DOHH2 (cell line): ENCODE data around the gene FSTL4.

Experiments
- H3F3A ChIP-seq: fragments of 200-600 bp; sonication (generic), shearing (Covaris generic); 2 replicates; pipeline ENCODE4 v1.6.0; 2016; ENCODE audit warnings: antibody characterized with exemption, mild to moderate bottlenecking; ENCODE audit not compliant: control insufficient read depth, insufficient read depth
- H3K27ac ChIP-seq: fragments of 200-600 bp; sonication (generic); 2 replicates; pipeline ENCODE4 v1.5.1; 2014; ENCODE audit warnings: low read depth, mild to moderate bottlenecking, low read length, moderate library complexity
- H3K27me3 ChIP-seq: fragments of 200-600 bp; sonication (generic); 2 replicates; pipeline ENCODE4 v1.6.1; 2014; ENCODE audit warnings: mild to moderate bottlenecking, low read length, mixed read lengths; ENCODE audit not compliant: control insufficient read depth
- H3K36me3 ChIP-seq: fragments of 200-600 bp; sonication (generic); 2 replicates; pipeline ENCODE4 v1.6.1; 2014; ENCODE audit warnings: mild to moderate bottlenecking, low read length, moderate library complexity, mixed read lengths; ENCODE audit not compliant: control insufficient read depth
- H3K4me1 ChIP-seq: fragments of 200-600 bp; sonication (generic); 2 replicates; pipeline ENCODE4 v1.6.1; 2014; ENCODE audit warnings: mild to moderate bottlenecking, low read length, mixed read lengths; ENCODE audit not compliant: control insufficient read depth
- H3K4me2 ChIP-seq: fragments of 200-600 bp; sonication (generic); 2 replicates; pipeline ENCODE4 v1.6.0; 2014; ENCODE audit warnings: mild to moderate bottlenecking, low read length, moderate library complexity
- H3K4me3 ChIP-seq: fragments of 200-600 bp; sonication (generic); 2 replicates; pipeline ENCODE4 v1.5.1; 2014; ENCODE audit warnings: mild to moderate bottlenecking, low read length, mixed read lengths
- H3K79me2 ChIP-seq: fragments of 200-600 bp; sonication (generic); 2 replicates; pipeline ENCODE4 v1.6.1; 2014; ENCODE audit warnings: mild to moderate bottlenecking, low read length, mixed read lengths; ENCODE audit not compliant: control insufficient read depth
- H3K9me2 ChIP-seq: fragments of 200-600 bp; sonication (generic); replicated peaks from 2 replicates; pipeline ENCODE4 v1.6.1; 2014; ENCODE audit warnings: mild to moderate bottlenecking, low read length, mixed read lengths; ENCODE audit not compliant: control insufficient read depth
- H3K9me3 ChIP-seq: fragments of 200-600 bp; sonication (generic); 2 replicates; pipeline ENCODE4 v1.6.1; 2014; ENCODE audit warnings: antibody characterized with exemption, low read length, mixed read lengths; ENCODE audit not compliant: control insufficient read depth, insufficient read depth
- H4K20me1 ChIP-seq: fragments of 200-600 bp; sonication (generic); 2 replicates; pipeline ENCODE4 v1.6.0; 2014; ENCODE audit warnings: low read depth, mild to moderate bottlenecking, antibody characterized with exemption, low read length, moderate library complexity; ENCODE audit not compliant: control insufficient read depth, insufficient read depth
- EZH2phosphoT487 ChIP-seq: fragments of 200-600 bp; sonication (generic); IDR thresholded peaks from 2 replicates; pipeline ENCODE4 v1.6.1; 2017; ENCODE audit warnings: borderline replicate concordance, mild to moderate bottlenecking, antibody characterized with exemption, low read length, moderate library complexity, mixed read lengths
- TF ChIP-seq, protein P1 (sequence below): fragments of 200-600 bp; sonication (generic); IDR thresholded peaks from one replicate; pipeline ENCODE4 v1.5.1; 2014; ENCODE audit warnings: antibody characterized with exemption, mild to moderate bottlenecking, low read depth, low read length; ENCODE audit not compliant: poor library complexity, severe bottlenecking

The FSTL4 gene

DNA sequence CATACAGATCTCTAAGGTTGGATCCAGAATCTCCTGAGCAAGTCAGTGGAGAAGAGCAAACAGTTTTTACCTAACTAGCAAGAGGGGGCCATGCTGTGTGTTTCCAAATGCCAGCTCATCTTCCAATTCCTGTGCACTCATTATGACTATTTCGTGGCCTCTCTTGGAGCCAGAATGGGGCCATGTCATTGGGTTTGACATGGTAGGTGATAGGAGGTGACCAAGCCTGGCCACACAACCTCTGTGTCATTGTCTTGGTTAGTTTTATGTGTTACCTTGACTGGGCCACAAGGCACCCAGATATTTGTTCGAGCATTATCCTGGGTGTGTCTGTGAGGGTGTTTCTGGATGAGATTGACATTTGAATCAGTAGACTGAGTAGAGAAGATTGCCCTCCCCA, 354.4 kb downstream of the FSTL4 start:
- Histone ChIP-seq H4K20me1 (no peaks in the 10 kb centered on the region), H3K4me3 (no peak overlapping the region), H3K36me3 (no peaks in the 10 kb centered on the region), H3K27ac (no peak overlapping the region), H3K4me2 (no peak overlapping the region), H3F3A (no peaks in the 10 kb centered on the region), H3K4me1 (no peaks in the 10 kb centered on the region), H3K79me2 (no peaks in the 10 kb centered on the region), H3K27me3 (peaks cover 2% of the 10 kb centered on the region; the same call in 1 of the 2 replicates), H3K9me3 (no peaks in the 10 kb centered on the region), H3K9me2 (no peaks in the 10 kb centered on the region)
- no peak for TF ChIP-seq EZH2phosphoT487
- TF ChIP-seq, protein P1, sequence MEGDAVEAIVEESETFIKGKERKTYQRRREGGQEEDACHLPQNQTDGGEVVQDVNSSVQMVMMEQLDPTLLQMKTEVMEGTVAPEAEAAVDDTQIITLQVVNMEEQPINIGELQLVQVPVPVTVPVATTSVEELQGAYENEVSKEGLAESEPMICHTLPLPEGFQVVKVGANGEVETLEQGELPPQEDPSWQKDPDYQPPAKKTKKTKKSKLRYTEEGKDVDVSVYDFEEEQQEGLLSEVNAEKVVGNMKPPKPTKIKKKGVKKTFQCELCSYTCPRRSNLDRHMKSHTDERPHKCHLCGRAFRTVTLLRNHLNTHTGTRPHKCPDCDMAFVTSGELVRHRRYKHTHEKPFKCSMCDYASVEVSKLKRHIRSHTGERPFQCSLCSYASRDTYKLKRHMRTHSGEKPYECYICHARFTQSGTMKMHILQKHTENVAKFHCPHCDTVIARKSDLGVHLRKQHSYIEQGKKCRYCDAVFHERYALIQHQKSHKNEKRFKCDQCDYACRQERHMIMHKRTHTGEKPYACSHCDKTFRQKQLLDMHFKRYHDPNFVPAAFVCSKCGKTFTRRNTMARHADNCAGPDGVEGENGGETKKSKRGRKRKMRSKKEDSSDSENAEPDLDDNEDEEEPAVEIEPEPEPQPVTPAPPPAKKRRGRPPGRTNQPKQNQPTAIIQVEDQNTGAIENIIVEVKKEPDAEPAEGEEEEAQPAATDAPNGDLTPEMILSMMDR: no peak

DNA sequence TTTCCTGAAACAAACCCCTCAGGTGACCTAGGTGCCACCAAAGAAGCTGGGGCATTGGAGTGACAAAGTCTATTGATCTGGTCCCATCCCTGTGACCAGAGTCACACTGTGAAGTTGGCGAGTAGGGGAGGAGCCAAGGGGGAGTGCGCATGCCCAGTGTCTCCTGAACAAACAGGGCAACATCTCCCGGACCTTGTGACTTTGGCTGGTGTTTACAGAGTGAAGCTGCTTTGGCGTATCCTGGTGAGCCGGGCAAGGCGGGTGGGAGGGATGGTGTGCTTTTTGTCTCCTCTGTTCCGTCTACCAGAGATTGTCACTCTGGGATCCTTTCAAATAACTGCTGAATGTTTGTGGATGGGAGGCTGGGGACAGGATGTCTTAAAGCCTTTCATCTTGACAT, 356.1 kb downstream of the FSTL4 start:
- H3F3A ChIP-seq: no peaks in the 10 kb centered on the region
- H3K4me2 ChIP-seq: no peak overlapping the region

DNA sequence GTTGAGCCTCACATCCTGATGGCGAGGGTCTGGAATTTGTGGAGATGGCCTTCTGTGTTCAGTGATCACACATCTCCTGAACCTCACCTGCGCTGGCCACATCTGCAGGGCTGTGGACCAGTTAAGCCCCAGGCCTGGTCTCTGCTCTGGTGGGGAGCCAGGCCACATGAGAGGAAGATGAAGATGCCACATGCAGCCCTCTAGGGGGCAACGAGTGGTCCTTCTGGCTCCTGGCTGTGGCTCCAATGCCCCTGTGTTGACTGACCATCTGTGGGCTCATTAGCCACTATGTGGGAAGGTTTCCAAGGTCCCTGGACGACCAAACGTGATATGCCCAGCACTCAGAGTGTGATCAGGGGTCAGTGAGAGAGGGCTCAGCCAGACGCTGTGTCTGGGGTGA, 357.5 kb downstream of the FSTL4 start:
- no peaks in the 10 kb centered on the region for H3K36me3 ChIP-seq
- H3K4me1 ChIP-seq: no peaks in the 10 kb centered on the region
- H3K4me2 ChIP-seq: no peak overlapping the region
- no peak for TF ChIP-seq EZH2phosphoT487
- TF ChIP-seq, protein P1: no peak
- no peak overlapping the region for H3K4me3 ChIP-seq
- no peaks in the 10 kb centered on the region for H3K9me3 ChIP-seq
- no peaks in the 10 kb centered on the region for H3F3A ChIP-seq
- H3K9me2 ChIP-seq: no peaks in the 10 kb centered on the region
- H4K20me1 ChIP-seq: no peaks in the 10 kb centered on the region
- H3K79me2 ChIP-seq: no peaks in the 10 kb centered on the region
- 0 out of 2 replicates have a peak, but pooled peaks cover 5% of the 10 kb centered on the region for H3K27me3 ChIP-seq
- H3K27ac ChIP-seq: no peak overlapping the region

More for the DNA sequence above, 356.1 kb downstream of the FSTL4 start:
- Histone ChIP-seq H3K27me3 (0 out of 2 replicates have a peak, but pooled peaks cover 2% of the 10 kb centered on the region), H3K9me3 (no peaks in the 10 kb centered on the region), H3K79me2 (no peaks in the 10 kb centered on the region), H3K4me1 (no peaks in the 10 kb centered on the region), H3K9me2 (no peaks in the 10 kb centered on the region), H4K20me1 (no peaks in the 10 kb centered on the region), H3K36me3 (no peaks in the 10 kb centered on the region), H3K4me3 (no peak overlapping the region), H3K27ac (no peak overlapping the region)
- TF ChIP-seq, protein P1: no peak
- no peak for TF ChIP-seq EZH2phosphoT487

DNA sequence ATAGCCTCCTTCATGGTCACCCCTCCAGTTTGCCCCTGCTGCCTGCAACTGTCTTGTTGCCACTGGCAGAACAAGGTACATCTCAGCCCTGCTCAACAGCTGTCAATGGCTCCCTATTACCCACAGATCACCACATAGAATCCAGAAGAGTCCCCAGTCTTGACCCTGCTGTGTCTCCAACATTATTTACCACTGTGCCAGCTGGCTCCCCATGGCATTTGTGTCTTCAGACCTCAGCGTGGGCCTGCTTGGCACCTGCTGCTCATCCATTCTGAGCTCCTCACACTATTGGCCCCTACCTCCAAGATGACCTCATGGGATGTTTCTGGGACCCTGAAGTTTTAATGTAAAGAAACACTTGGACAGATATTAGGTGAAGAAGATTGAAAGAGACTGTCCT, 358.7 kb downstream of the FSTL4 start:
- no peak overlapping the region for H3K4me2 ChIP-seq
- H4K20me1 ChIP-seq: no peaks in the 10 kb centered on the region
- no peak overlapping the region for H3K4me3 ChIP-seq
- no peaks in the 10 kb centered on the region for H3K9me2 ChIP-seq
- TF ChIP-seq EZH2phosphoT487: no peak
- TF ChIP-seq, protein P1: no peak
- H3K9me3 ChIP-seq: no peaks in the 10 kb centered on the region
- H3K27me3 ChIP-seq: 0 out of 2 replicates have a peak, but pooled peaks cover 5% of the 10 kb centered on the region
- H3K79me2 ChIP-seq: no peaks in the 10 kb centered on the region
- no peaks in the 10 kb centered on the region for H3K36me3 ChIP-seq
- H3K27ac ChIP-seq: no peak overlapping the region
- no peaks in the 10 kb centered on the region for H3F3A ChIP-seq
- no peaks in the 10 kb centered on the region for H3K4me1 ChIP-seq
